Muscle of leg (tissue), 11 donors: ENCODE results near the gene NSD1. TPM values are rescaled to one million over a fixed set of nuclear protein-coding genes. Genes with fewer than 3 reads are reported as not detected.

Experiments used
- DNase-seq: peaks from one replicate; pipeline ENCODE4 v3.0.0; 2013
- H3K27ac ChIP-seq: one replicate; pipeline ENCODE4 v1.5.1; 2013; ENCODE audit warnings: mild to moderate bottlenecking, low read length, control low read depth
- H3K27me3 ChIP-seq: one replicate; pipeline ENCODE4 v1.6.1; 2013; ENCODE audit warnings: low read length; ENCODE audit not compliant: control insufficient read depth, insufficient read depth
- H3K36me3 ChIP-seq: one replicate; pipeline ENCODE4 v1.6.1; 2013; ENCODE audit warnings: low read length; ENCODE audit not compliant: control insufficient read depth, insufficient read depth
- H3K4me1 ChIP-seq: one replicate; pipeline ENCODE4 v1.6.1; 2013; ENCODE audit warnings: low read length; ENCODE audit not compliant: control insufficient read depth, insufficient read depth
- H3K4me3 ChIP-seq: one replicate; pipeline ENCODE4 v1.5.1; 2013; ENCODE audit warnings: low read length, control low read depth
- H3K9me3 ChIP-seq: replicated peaks from 2 replicates; pipeline ENCODE4 v1.6.1; 2013; ENCODE audit warnings: low read depth, low read length; ENCODE audit not compliant: control insufficient read depth
- WGBS: methylation state at CpG from one replicate; pipeline ENCODE4 v1.1.5; 2013; ENCODE audit warnings: missing lambda C conversion rate; ENCODE audit not compliant: insufficient coverage; 5-methylcytosine and 5-hydroxymethylcytosine counted together
- polyA plus RNA-seq, 8 donors: library from polyadenylated mRNA; unstranded; fragments of 120-200 nt; gene quantifications; one replicate each; pipeline versions ENCODE4 v1.2.1 to v1.2.3, GENCODE V29; 2013; ENCODE audit warnings: inconsistent platforms in 1 of 8, low replicate concordance in 1 of 8; ENCODE audit not compliant: insufficient read length in 8 of 8, insufficient read depth in 1 of 8
- total RNA-seq: library from RNA; stranded (reverse); fragments of 120-200 nt; gene quantifications from one replicate; pipeline ENCODE4 v1.2.4, GENCODE V29; 2013

NSD1 gene
- total and polyA plus RNA-seq, 9 donors: 28.2 to 63.6 (median 43.6) TPM

- Histone ChIP-seq H3K9me3 (no peaks in the 10 kb centered on the region), H3K4me3 (no peak overlapping the region), H3K36me3 (peaks cover 72% of the 10 kb centered on the region), H3K4me1 (peaks cover 87% of the 10 kb centered on the region), H3K27me3 (no peaks in the 10 kb centered on the region), H3K27ac (no peak overlapping the region)
- WGBS: 80% methylated on average over 3 of the region's 3 CpGs
- DNase-seq: no peak
Observed at GRCh38 chr5:177091232-177091631, 42.3 kb upstream of the NSD1 start.

GRCh38 chr5:177092178-177093081 lies 41.1 kb upstream of the NSD1 start:
- Histone ChIP-seq H3K4me3 (no peak overlapping the region), H3K27ac (no peak overlapping the region), H3K27me3 (no peaks in the 10 kb centered on the region), H3K4me1 (peaks cover 94% of the 10 kb centered on the region), H3K36me3 (peaks cover 82% of the 10 kb centered on the region), H3K9me3 (no peaks in the 10 kb centered on the region)
- no peak for DNase-seq
- 83% methylated on average over 32 of the region's 32 CpGs for WGBS

GRCh38 chr5:177093082-177093712 lies 40.4 kb upstream of the NSD1 start:
- no peaks in the 10 kb centered on the region for H3K9me3 ChIP-seq
- WGBS: 89% methylated on average over 39 of the region's 40 CpGs
- H3K4me1 ChIP-seq: peaks cover 98% of the 10 kb centered on the region

GRCh38 chr5:177093803-177094202 lies 39.8 kb upstream of the NSD1 start:
- peaks cover 98% of the 10 kb centered on the region for H3K4me1 ChIP-seq
- no peak for DNase-seq
- H3K9me3 ChIP-seq: no peaks in the 10 kb centered on the region
- peak overlapping the region; percentile 80 for H3K27ac ChIP-seq
- peaks cover 83% of the 10 kb centered on the region for H3K36me3 ChIP-seq
- 100% methylated on average over 1 of the region's 6 CpGs for WGBS
- H3K4me3 ChIP-seq: no peak overlapping the region
- H3K27me3 ChIP-seq: no peaks in the 10 kb centered on the region

More at GRCh38 chr5:177093082-177093712, 40.4 kb upstream of the NSD1 start:
- H3K27ac ChIP-seq: peak overlapping the region; percentile 20
- peaks cover 85% of the 10 kb centered on the region for H3K36me3 ChIP-seq
- H3K4me3 ChIP-seq: no peak overlapping the region
- DNase-seq: no peak
- H3K27me3 ChIP-seq: no peaks in the 10 kb centered on the region

- H3K4me3 ChIP-seq: no peak overlapping the region
- DNase-seq: peak; percentile 93
- H3K27me3 ChIP-seq: no peaks in the 10 kb centered on the region
- no peaks in the 10 kb centered on the region for H3K9me3 ChIP-seq
- peaks cover 98% of the 10 kb centered on the region for H3K4me1 ChIP-seq
- H3K27ac ChIP-seq: peak overlapping the region; percentile 80
- H3K36me3 ChIP-seq: peaks cover 76% of the 10 kb centered on the region
- WGBS: 21% methylated on average over 12 of the region's 12 CpGs
Observed at GRCh38 chr5:177094224-177095087, 39.1 kb upstream of the NSD1 start.

- Histone ChIP-seq H3K27me3 (no peaks in the 10 kb centered on the region), H3K4me3 (peak overlapping the region; percentile 21), H3K27ac (peak overlapping the region; percentile 80), H3K4me1 (peaks cover 96% of the 10 kb centered on the region), H3K9me3 (no peaks in the 10 kb centered on the region), H3K36me3 (peaks cover 70% of the 10 kb centered on the region)
- no peak for DNase-seq
- 42% methylated on average over 26 of the region's 28 CpGs for WGBS
Observed at GRCh38 chr5:177095088-177095669, 38.4 kb upstream of the NSD1 start.

- H3K9me3 ChIP-seq: no peaks in the 10 kb centered on the region
- peaks cover 61% of the 10 kb centered on the region for H3K36me3 ChIP-seq
- WGBS: 83% methylated on average over 22 of the region's 29 CpGs
- H3K4me1 ChIP-seq: peaks cover 96% of the 10 kb centered on the region
- no peak overlapping the region for H3K4me3 ChIP-seq
- no peak for DNase-seq
- no peaks in the 10 kb centered on the region for H3K27me3 ChIP-seq
- H3K27ac ChIP-seq: peak overlapping the region; percentile 55
Observed at GRCh38 chr5:177096162-177097015, 37.2 kb upstream of the NSD1 start.

- WGBS: 74% methylated on average over 27 of the region's 30 CpGs
- no peaks in the 10 kb centered on the region for H3K27me3 ChIP-seq
- H3K27ac ChIP-seq: peak overlapping the region; percentile 99
- DNase-seq: no peak
- peaks cover 53% of the 10 kb centered on the region for H3K36me3 ChIP-seq
- peaks cover 92% of the 10 kb centered on the region for H3K4me1 ChIP-seq
- no peak overlapping the region for H3K4me3 ChIP-seq
- no peaks in the 10 kb centered on the region for H3K9me3 ChIP-seq
Observed at GRCh38 chr5:177097016-177097985, 36.3 kb upstream of the NSD1 start.
